Measurements from ENCODE around the gene MYO1B. TPM values are rescaled to one million over a fixed set of nuclear protein-coding genes. Genes with fewer than 3 reads are reported as not detected.

Gene MYO1B
- total RNA-seq, 1 experiment from 2014 or later: 37.8 TPM

DNA sequence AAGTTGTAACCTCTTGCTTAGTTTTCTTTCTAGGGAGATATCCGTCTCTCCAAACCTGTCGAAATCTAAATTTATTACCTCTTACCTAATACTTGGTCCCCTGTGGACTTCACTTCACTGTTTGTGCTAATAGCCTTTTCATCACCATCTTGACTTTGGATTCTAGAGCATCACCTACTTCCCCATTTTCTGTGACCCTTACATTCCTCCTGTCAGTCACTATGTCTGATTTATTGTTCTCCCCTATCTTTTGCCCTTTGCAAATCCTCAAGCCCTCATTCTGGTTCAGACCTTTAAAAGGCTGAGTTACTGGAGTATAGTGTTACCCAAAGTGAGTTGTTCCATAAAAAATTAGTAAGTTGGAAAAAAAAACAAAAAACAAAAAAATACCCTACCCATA lies 7.5 kb downstream of the MYO1B start:
- DNase-seq (ENCODE audit: low spot score): no peak
- POLR2A ChIA-PET (ENCODE audit: low non-redundant PET): no interaction called here
- intact Hi-C loops (cut with micrococcal nuclease; ENCODE audit: unreplicated experiment): no loop called here

GRCh38 chr2:191253476-191253875 lies 8.3 kb downstream of the MYO1B start:
- H3K4me1 ChIP-seq (ENCODE audit: insufficient read depth, low read length, poor library complexity, severe bottlenecking): peaks cover 6% of the 10 kb centered on the region
- CTCF ChIA-PET: no interaction called here
- no TSS peak for BruUV-seq (replicated peaks)
- no peaks in the 10 kb centered on the region for H3K27me3 ChIP-seq (replicated peaks; ENCODE audit: insufficient read depth, low read depth, low read length, poor library complexity)
- H3K27ac ChIP-seq (ENCODE audit: low read depth, low read length, poor library complexity, severe bottlenecking): no peak overlapping the region
- no peaks in the 10 kb centered on the region for H3K9me3 ChIP-seq (ENCODE audit: low read depth, low read length, poor library complexity, severe bottlenecking)
- H3K36me3 ChIP-seq (ENCODE audit: insufficient read depth, low read length, poor library complexity, severe bottlenecking): no peaks in the 10 kb centered on the region
- TF ChIP-seq, protein P1, sequence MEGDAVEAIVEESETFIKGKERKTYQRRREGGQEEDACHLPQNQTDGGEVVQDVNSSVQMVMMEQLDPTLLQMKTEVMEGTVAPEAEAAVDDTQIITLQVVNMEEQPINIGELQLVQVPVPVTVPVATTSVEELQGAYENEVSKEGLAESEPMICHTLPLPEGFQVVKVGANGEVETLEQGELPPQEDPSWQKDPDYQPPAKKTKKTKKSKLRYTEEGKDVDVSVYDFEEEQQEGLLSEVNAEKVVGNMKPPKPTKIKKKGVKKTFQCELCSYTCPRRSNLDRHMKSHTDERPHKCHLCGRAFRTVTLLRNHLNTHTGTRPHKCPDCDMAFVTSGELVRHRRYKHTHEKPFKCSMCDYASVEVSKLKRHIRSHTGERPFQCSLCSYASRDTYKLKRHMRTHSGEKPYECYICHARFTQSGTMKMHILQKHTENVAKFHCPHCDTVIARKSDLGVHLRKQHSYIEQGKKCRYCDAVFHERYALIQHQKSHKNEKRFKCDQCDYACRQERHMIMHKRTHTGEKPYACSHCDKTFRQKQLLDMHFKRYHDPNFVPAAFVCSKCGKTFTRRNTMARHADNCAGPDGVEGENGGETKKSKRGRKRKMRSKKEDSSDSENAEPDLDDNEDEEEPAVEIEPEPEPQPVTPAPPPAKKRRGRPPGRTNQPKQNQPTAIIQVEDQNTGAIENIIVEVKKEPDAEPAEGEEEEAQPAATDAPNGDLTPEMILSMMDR (conservative IDR thresholded peaks at IDR 0.05; ENCODE audit: low read depth, low read length): no peak
- no peak for TF ChIP-seq EZH2 (IDR thresholded peaks at IDR 0.05; ENCODE audit: borderline replicate concordance, low read depth, low read length, poor library complexity, severe bottlenecking)
- intact Hi-C loops (cut with micrococcal nuclease; ENCODE audit: unreplicated experiment): no loop called here
- no peak overlapping the region for H3K4me3 ChIP-seq (ENCODE audit: low read depth, low read length, poor library complexity, severe bottlenecking)
- DNase-seq (ENCODE audit: low spot score): no peak
- POLR2A ChIA-PET (ENCODE audit: low non-redundant PET): no interaction called here

More for the DNA sequence above, 7.5 kb downstream of the MYO1B start:
- H3K27ac ChIP-seq (ENCODE audit: low read depth, low read length, poor library complexity, severe bottlenecking): no peak overlapping the region
- CTCF ChIA-PET: no interaction called here
- H3K4me1 ChIP-seq (ENCODE audit: insufficient read depth, low read length, poor library complexity, severe bottlenecking): peaks cover 7% of the 10 kb centered on the region
- H3K4me3 ChIP-seq (ENCODE audit: low read depth, low read length, poor library complexity, severe bottlenecking): no peak overlapping the region
- no peaks in the 10 kb centered on the region for H3K27me3 ChIP-seq (replicated peaks; ENCODE audit: insufficient read depth, low read depth, low read length, poor library complexity)
- no peaks in the 10 kb centered on the region for H3K9me3 ChIP-seq (ENCODE audit: low read depth, low read length, poor library complexity, severe bottlenecking)
- no peaks in the 10 kb centered on the region for H3K36me3 ChIP-seq (ENCODE audit: insufficient read depth, low read length, poor library complexity, severe bottlenecking)
- BruUV-seq (replicated peaks): no TSS peak
- no peak for TF ChIP-seq EZH2 (IDR thresholded peaks at IDR 0.05; ENCODE audit: borderline replicate concordance, low read depth, low read length, poor library complexity, severe bottlenecking)
- TF ChIP-seq, protein P1 (conservative IDR thresholded peaks at IDR 0.05; ENCODE audit: low read depth, low read length): no peak

DNA sequence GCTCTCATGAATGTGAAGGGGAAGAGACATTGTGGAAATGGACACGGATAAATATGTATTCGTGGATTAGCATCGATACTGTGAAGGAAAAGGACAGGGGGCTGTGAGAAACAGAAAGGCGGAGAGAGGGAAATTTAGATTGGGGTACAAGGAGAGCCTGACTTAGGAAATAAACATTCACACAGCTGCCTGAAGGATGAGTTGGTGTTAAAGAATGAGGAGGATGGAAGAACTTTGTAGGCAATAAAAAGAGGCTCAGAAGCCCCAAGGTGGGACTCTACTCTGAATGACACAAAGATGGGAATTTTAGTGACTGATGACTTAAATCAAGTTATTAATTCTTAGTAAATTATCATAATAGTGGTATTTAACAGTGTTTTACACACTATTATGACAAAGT lies 10.1 kb downstream of the MYO1B start:
- no TSS peak for BruUV-seq (replicated peaks)
- H3K9me3 ChIP-seq (ENCODE audit: low read depth, low read length, poor library complexity, severe bottlenecking): no peaks in the 10 kb centered on the region
- H3K4me1 ChIP-seq (ENCODE audit: insufficient read depth, low read length, poor library complexity, severe bottlenecking): peaks cover 6% of the 10 kb centered on the region
- ChIA-PET POLR2A (ENCODE audit: low non-redundant PET) (no interaction called here), CTCF (no interaction called here)
- intact Hi-C loops (cut with micrococcal nuclease; ENCODE audit: unreplicated experiment): no loop called here
- H3K27me3 ChIP-seq (replicated peaks; ENCODE audit: insufficient read depth, low read depth, low read length, poor library complexity): no peaks in the 10 kb centered on the region
- TF ChIP-seq EZH2 (IDR thresholded peaks at IDR 0.05; ENCODE audit: borderline replicate concordance, low read depth, low read length, poor library complexity, severe bottlenecking): no peak
- TF ChIP-seq, protein P1 (conservative IDR thresholded peaks at IDR 0.05; ENCODE audit: low read depth, low read length): no peak
- H3K36me3 ChIP-seq (ENCODE audit: insufficient read depth, low read length, poor library complexity, severe bottlenecking): no peaks in the 10 kb centered on the region
- H3K4me3 ChIP-seq (ENCODE audit: low read depth, low read length, poor library complexity, severe bottlenecking): no peak overlapping the region
- no peak overlapping the region for H3K27ac ChIP-seq (ENCODE audit: low read depth, low read length, poor library complexity, severe bottlenecking)
- DNase-seq (ENCODE audit: low spot score): no peak

Measured in A673 (cell line).